ENCODE measurements around the gene FMN2. TPM values are rescaled to one million over a fixed set of nuclear protein-coding genes. Genes with fewer than 3 reads are reported as not detected.

The FMN2 gene
- total RNA-seq, 1 experiment from 2014 or later: 0.59 TPM

DNA sequence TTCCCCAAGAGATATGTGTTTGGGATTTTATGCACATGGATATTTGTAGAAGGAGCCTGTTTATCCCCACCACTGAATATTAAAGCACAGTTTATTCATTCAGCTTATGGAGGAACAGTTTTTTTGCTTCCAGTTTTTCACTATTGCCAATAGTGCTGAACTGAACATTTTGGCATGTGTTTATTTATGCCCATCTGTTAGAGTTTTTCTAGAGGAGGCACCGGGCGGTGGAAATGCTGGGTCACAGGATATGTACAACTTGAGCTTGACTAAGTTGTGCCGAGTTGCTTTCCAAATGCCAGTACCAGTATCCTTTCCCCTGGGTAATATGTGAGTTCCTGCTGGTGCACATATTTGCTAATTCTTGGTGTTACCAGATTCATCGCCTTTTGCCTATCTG lies 409.0 kb downstream of the FMN2 start:
- Histone ChIP-seq H3K9ac (ENCODE audit: extremely low read depth, insufficient read length, low read length) (no peak overlapping the region), H3K4me2 (ENCODE audit: insufficient read depth, insufficient read length, low read length) (no peak overlapping the region), H3K27me3 (ENCODE audit: insufficient read depth, low read length) (no peaks in the 10 kb centered on the region; the same call in 1 of the 2 replicates), H3K9me3 (ENCODE audit: control insufficient read depth, low read depth, low read length) (no peaks in the 10 kb centered on the region), H2AFZ (ENCODE audit: low read length) (no peak overlapping the region), H3T11ph (ENCODE audit: low read length) (no peak overlapping the region), H2BK5ac (ENCODE audit: insufficient read length, low read length) (no peak overlapping the region), H2AK5ac (ENCODE audit: insufficient read length, low read length) (no peak overlapping the region), H4K5ac (ENCODE audit: insufficient read length, low read depth, low read length) (no peak overlapping the region), H3K56ac (ENCODE audit: insufficient read length, low read depth, low read length) (no peak overlapping the region), H3K14ac (ENCODE audit: insufficient read depth, low read length) (no peak overlapping the region), H3K23me2 (ENCODE audit: insufficient read length, low read depth, low read length, poor library complexity, severe bottlenecking) (no peaks in the 10 kb centered on the region), H4K8ac (replicated peaks; ENCODE audit: insufficient read length, low read depth, low read length) (no peak overlapping the region), H4K91ac (ENCODE audit: insufficient read length, low read depth, low read length) (no peak overlapping the region), H3K79me1 (ENCODE audit: insufficient read depth, low read depth, low read length, poor library complexity, severe bottlenecking) (no peaks in the 10 kb centered on the region), H3K27ac (ENCODE audit: insufficient read length, low read depth, low read length) (no peak overlapping the region), H4K20me1 (ENCODE audit: control insufficient read depth, insufficient read depth, insufficient read length) (no peaks in the 10 kb centered on the region), H3K18ac (ENCODE audit: insufficient read length, low read depth, low read length) (no peak overlapping the region), H3K4ac (ENCODE audit: low read depth, low read length) (no peak overlapping the region), H2BK15ac (ENCODE audit: low read depth, low read length) (no peak overlapping the region), H3K4me1 (ENCODE audit: insufficient read depth, low read length) (0 out of 2 replicates have a peak, but pooled peaks cover 5% of the 10 kb centered on the region), H3K79me2 (ENCODE audit: insufficient read depth, low read length) (no peaks in the 10 kb centered on the region), H2BK120ac (ENCODE audit: low read depth, low read length, poor library complexity, severe bottlenecking) (no peak overlapping the region), H3K23ac (ENCODE audit: insufficient read length, low read depth, low read length) (no peak overlapping the region), H2BK20ac (ENCODE audit: low read depth, low read length, poor library complexity, severe bottlenecking) (no peak overlapping the region), H2BK12ac (ENCODE audit: insufficient read length, low read depth, low read length) (no peak overlapping the region)
- H3K27ac Mint-ChIP-seq: no peak overlapping the region
- no peak for DNase-seq
- H3K27me3 Mint-ChIP-seq (ENCODE audit: low read depth): no peaks in the 10 kb centered on the region
- no CpG with 5 or more reads among the region's 4 CpGs for WGBS (ENCODE audit: extremely low coverage, insufficient read length, low lambda C conversion rate)
- TF ChIP-seq, protein P1, sequence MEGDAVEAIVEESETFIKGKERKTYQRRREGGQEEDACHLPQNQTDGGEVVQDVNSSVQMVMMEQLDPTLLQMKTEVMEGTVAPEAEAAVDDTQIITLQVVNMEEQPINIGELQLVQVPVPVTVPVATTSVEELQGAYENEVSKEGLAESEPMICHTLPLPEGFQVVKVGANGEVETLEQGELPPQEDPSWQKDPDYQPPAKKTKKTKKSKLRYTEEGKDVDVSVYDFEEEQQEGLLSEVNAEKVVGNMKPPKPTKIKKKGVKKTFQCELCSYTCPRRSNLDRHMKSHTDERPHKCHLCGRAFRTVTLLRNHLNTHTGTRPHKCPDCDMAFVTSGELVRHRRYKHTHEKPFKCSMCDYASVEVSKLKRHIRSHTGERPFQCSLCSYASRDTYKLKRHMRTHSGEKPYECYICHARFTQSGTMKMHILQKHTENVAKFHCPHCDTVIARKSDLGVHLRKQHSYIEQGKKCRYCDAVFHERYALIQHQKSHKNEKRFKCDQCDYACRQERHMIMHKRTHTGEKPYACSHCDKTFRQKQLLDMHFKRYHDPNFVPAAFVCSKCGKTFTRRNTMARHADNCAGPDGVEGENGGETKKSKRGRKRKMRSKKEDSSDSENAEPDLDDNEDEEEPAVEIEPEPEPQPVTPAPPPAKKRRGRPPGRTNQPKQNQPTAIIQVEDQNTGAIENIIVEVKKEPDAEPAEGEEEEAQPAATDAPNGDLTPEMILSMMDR (conservative IDR thresholded peaks at IDR 0.05): no peak
- H3K4me3 Mint-ChIP-seq: no peak overlapping the region
- H3K4me1 Mint-ChIP-seq: peaks cover 0 to 4% of the 10 kb centered on the region in 2 experiments; a peak in 1 of 4 replicates
- no peaks in the 10 kb centered on the region for H3K36me3 Mint-ChIP-seq (ENCODE audit: insufficient read depth in 1 of 3, low read depth in 3 of 3)
- H3K9me3 Mint-ChIP-seq: no peaks in the 10 kb centered on the region
